Stimulated activated CD8-positive, alpha-beta memory T cell treated with anti-CD3 and anti-CD28 coated beads, Interleukin-4, amount 100 ng/mL, for 48 hours (primary cell): ENCODE results near the gene AKAP7.

Experiments
- DNase-seq: peaks from one replicate; pipeline ENCODE4 v3.0.0-alpha.2; 2020

The AKAP7 gene

DNA sequence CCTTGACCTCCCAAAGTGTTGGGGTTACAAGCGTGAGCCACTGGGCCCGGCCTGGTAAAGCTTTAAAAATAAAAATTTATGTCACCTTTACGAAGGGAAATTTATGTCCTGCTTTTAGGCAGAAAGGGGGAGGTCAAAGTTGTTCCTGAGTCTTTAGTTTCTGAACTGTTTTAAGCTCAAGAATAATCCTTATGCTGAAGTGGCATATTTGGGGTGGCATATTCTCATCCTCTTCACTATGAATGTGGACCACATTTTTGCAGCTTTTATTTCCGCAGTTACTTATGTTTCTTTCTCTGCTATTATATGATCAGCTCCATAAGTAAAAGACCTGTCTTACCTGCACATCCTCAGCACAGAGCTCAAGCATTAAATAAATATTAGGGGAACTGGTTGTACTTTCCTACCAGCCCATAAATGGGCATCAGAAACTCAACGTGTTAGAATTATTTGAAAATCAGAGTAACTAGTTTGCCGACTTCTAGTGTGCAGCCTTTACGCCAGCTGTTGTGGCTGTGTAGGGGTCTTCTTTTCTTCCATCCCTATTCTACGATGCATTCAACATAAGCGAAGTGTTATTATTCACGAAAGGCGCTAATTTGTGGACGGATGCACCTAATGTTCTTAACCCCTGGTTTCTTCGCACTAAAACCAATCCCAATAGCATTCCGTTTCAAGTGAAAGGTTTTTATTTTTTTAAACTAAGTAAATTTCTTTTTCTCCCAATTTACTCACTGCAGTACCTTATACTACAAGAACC is 867 bp upstream of the AKAP7 start:
- no peak for DNase-seq

GRCh38 chr6:131134980-131135243 is 355 bp upstream of the AKAP7 start:
- DNase-seq = no peak

GRCh38 chr6:131136021-131136786 is 937 bp downstream of the AKAP7 start:
- DNase-seq = no peak

DNA sequence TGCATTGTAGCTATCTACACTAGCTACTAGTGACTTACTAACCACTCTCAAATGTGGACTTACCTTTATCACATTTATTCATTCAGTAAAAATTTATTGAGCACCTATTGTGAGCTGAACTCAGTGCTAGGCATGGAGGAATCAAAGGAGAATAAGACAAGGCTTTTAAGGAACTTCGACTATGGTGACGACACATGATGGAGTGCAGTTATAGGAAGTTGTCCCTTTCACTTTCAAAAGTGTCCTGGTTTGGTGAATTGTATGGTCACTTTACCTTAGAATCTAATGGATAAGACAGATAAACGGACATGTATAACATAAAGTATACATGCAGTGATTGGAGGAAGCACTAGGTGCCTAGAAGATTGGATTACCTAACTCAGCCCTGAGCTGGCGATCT is 4.3 kb downstream of the AKAP7 start:
- DNase-seq = no peak

DNA sequence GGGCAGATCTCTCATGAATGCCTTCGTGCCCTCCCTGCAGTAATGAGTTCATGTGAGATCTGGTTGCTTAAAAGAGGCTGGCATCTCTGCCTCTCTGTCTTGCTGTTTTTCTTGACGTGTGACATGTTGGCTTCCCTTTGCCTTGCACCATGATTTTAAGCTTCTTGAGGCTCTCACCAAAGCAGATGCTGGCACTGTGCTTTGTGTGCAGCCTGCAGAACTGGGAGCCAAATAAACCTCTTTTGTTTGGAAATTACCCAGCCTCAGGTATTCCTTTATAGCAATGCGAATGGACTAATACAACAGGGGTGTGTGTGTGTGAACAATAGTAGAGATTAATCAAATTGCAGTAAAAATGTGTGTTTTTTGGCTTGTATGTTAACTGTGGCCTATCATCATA is 8.1 kb downstream of the AKAP7 start:
- DNase-seq = no peak

GRCh38 chr6:131146865-131147264 is 11.6 kb downstream of the AKAP7 start:
- DNase-seq = no peak

- no peak for DNase-seq
These were observed 21.1 kb downstream of the AKAP7 start for GRCh38 chr6:131156411-131156810.

DNA sequence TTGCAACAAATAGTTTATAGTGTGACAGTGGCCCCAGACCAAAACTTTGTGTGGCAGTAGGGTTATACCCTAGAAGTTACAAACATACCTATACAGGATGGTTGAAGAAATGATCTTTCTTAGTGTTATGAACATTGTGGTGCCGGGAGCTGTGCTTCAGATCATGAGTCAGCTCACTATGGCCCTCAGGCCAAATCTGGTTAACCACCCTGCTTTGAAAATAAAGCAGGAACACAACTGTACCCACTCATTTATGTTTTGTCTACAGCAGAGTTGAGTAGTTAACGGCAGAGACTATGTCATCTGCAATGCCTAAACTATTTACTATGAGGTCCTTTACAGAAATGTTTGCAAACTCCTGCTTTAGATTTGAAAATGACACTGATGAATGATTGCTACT is 24.3 kb downstream of the AKAP7 start:
- no peak for DNase-seq

GRCh38 chr6:131160254-131160758 is 25.0 kb downstream of the AKAP7 start:
- no peak for DNase-seq

DNA sequence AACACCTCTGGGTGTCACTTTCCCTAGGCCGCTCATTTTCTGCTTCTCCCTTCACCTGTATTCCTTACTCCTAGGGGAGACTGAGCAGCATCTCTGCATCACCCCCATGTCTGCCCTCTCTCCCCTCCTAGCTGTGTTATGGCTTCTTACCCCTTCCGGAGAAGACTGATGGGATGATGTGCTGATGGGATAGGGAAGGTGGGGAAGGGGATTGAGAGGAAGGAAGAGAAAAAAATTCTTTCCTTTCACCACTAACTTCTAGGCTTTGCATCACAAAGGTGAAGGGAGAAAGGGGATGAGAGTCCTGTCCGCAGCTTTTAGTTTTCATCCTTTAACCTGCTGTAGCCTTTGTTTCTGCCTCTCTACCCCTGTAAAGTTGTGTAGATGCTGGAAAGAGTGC is 26.7 kb downstream of the AKAP7 start:
- DNase-seq = no peak

DNA sequence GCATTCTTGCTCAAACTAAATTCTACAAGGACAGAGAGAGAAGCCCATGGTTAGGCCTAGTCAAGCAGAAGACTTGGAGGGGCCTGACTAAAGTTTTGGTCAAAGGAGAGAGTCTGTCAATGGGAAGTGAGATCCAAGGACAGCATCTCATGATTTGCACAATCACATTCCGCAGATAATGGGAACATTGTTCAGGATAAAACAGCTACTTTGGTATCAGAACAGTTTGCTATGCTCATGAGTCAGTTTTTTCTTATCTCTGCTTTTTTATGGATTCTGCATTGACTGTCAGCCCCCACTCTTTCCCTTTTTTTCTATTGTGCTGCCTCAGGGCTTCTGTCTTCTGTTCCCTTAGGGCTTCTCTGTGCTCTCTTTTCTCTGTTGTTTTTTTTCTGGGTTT is 28.6 kb downstream of the AKAP7 start:
- no peak for DNase-seq

DNA sequence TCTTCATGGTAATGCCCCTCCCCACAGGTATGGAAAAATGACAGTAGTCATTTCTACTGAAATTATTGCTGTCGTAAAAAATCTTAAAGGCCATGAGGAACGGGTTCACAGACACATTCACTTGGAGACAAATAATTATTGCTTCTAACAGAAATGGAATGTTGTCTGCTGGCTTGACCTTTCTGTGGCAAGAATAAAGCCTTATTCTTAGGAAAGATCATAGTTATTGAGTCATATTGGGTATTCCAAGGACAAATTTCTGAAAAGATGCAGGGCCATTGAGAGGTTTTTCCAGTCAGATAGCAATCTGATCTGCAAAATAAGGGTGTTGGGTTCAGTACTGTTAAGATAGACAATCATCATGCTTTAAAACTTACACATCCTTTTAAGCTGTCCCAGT is 29.2 kb downstream of the AKAP7 start:
- no peak for DNase-seq

- no peak for DNase-seq
These were observed 32.5 kb downstream of the AKAP7 start for GRCh38 chr6:131167773-131168172.

DNA sequence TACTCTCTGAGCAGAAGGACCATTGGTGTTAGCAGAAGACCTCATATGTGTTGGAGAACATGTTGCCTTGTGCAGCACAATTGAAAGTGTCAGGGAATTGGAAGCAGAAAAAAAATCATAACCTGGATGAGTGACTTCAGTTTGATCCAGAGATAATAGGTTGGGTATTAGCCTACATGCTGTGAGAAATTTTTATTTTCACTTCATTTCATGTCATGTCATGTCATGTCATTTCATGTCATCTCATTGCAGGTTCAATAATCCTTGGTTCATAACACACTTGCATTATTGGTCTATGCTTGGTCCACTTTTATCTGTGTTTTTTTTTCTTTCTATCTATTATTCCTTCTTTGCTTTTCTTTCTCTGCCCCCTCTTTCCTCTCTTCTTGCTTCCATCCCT is 34.3 kb downstream of the AKAP7 start:
- no peak for DNase-seq

DNA sequence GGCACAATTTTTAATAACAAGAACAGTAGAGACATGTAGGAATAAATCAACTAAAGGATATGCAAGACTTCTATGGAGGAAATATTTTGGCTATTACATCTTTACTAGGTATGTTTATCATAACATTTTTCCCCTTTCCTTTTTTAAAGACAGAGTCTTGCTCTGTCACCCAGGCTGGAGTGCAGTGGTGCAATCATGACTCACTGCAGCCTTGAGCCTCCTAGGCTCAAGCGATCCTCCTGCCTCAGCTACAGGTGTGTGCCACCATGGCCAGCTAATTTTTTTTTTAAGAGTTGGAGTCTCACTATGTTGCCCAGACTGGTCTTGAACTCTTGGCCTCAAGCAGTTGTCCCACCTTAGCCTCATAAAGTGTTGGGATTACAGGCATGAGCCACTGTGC is 37.0 kb downstream of the AKAP7 start:
- no peak for DNase-seq

DNA sequence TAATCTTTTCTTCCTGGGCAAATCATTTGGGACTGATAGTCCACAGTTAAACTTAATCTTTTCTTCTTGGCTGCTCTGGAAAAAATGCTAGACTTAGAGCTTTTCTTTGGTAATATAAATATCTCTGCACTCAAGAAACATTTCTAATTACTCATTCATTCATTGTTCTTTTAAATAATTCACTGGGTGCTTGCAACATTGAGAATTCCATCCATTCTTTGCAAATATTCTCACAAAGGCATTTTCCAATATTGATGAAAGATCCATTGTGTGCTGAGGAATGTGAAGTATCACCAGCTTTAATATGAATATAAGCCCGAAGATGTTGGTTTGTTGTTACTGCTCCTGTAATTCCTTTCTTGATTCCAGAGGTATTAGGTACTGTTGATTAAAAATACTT is 38.4 kb downstream of the AKAP7 start:
- DNase-seq = no peak

GRCh38 chr6:131175564-131175963 is 40.3 kb downstream of the AKAP7 start:
- DNase-seq = no peak

GRCh38 chr6:131177996-131178395 is 42.7 kb downstream of the AKAP7 start:
- DNase-seq = no peak

- DNase-seq = no peak
These were observed 47.7 kb downstream of the AKAP7 start for GRCh38 chr6:131182991-131183425.

GRCh38 chr6:131183427-131184095 is 48.3 kb downstream of the AKAP7 start:
- no peak for DNase-seq

- DNase-seq = no peak
These were observed 56.3 kb downstream of the AKAP7 start for GRCh38 chr6:131191590-131191989.

GRCh38 chr6:131197716-131198115 is 62.4 kb downstream of the AKAP7 start:
- no peak for DNase-seq

GRCh38 chr6:131199568-131200272 is 64.5 kb downstream of the AKAP7 start:
- DNase-seq = peak; percentile 63
